ENCODE data around the gene GIMAP8. TPM values are rescaled to one million over a fixed set of nuclear protein-coding genes. Genes with fewer than 3 reads are reported as not detected.

GIMAP8 gene
- total and polyA plus RNA-seq, 11 donors: 11.3 to 36.0 (median 14.9) TPM

DNA sequence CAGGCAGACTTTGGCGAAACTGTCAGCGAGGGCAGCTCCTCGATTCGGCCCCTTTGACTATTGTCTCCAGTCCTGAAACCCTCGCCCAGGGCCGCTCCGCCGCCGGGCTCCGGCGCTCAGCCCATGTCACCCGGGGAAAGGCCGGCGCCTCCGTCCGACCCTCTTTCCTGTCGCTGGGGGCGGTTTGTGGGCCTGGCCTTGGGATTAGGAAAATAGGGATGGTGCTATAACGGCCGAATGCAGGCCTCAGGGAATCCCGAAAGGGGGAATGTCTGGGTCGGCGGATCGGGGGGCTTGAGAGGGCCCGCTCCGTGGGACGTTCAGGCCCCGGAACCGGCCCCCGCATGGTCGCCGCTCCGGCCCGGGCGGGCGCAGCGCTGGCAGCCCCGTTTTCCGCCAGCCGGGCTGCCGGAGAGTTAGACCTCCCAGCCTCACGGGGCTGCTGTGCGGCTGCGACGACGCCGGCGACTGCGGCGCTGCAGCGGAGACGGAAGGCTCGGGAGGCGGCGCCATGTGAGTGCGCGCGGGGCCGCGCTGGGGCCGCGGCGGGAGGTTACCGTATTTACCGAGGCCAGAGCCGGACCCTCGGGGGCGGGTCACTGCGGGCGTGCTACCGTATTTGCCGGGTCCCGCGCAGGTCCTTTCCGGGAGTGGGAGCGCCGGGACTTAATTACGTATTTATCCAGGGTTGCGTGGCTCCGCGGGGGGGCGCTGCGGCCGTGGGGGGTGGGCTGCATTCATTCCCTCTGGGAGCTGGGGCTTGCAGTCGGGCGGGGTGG is 45.4 kb upstream of the GIMAP8 start:
- intact Hi-C loops (cut with DNase I): loop anchor here in 8 of 10 donors (1.0 to 10.0 kb wide), 6 partner anchors 33 to 530 kb away; partner anchors contain the start of genes REPIN1 (in 6 of the 8) and ATP6V0E2 (in 1 of the 8)
- H3K27ac ChIP-seq: peak overlapping the region; percentile 86 to 98 (median 96)
- 1 to 7% (median 1%) methylated on average over 23 to 86 of the region's 86 CpGs for WGBS, 4 donors

DNA sequence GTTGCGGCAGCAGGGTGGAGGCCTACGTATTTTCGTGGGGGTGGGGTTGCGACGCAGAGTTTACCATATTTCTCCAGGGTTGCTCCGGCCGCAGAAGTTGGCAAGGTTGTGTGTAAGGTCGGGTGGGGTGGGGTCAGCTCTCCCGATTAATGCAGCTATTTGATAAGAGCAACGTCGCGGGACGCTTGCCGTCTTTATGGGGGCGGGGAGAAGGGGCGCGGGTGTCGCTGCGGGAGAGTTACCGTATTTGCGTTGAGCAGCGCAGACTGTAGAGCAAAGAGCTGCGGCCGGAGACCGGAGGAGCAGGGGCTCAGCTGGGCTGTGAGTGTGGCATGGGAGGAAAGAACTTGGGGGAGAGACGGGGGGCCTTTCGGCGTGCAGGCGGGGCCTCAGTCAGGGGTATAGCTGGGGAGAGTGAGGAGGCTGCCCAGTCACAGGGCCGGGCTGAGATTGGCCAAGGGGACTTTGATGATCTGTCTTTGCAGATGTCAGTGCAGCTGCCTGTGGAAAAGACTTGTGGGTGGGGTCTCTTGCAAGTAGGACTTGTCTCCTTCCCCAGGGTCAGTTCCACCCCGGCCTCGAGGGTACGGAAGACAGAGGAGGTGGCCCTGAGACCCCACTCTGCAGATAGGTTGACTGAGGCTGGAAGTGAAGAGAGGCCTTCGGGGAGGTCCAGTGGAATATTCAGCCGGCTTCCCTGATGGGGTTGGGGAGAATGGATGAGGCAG is 44.7 kb upstream of the GIMAP8 start:
- Histone ChIP-seq H3K27ac (peak overlapping the region; percentile 86 to 98 (median 96)), H3K4me1 (peaks cover 0 to 34% (median 22%) of the 10 kb centered on the region in 12 donors), H3K27me3 (no peaks in the 10 kb centered on the region), H3K4me3 (peak overlapping the region; percentile 54 to 80 (median 72)), H3K9me3 (no peaks in the 10 kb centered on the region), H3K36me3 (peaks cover 0 to 13% (median 0%) of the 10 kb centered on the region in 9 donors)
- TF ChIP-seq POLR2A (IDR thresholded peaks at IDR 0.05): no peak
- TF ChIP-seq, protein P1, sequence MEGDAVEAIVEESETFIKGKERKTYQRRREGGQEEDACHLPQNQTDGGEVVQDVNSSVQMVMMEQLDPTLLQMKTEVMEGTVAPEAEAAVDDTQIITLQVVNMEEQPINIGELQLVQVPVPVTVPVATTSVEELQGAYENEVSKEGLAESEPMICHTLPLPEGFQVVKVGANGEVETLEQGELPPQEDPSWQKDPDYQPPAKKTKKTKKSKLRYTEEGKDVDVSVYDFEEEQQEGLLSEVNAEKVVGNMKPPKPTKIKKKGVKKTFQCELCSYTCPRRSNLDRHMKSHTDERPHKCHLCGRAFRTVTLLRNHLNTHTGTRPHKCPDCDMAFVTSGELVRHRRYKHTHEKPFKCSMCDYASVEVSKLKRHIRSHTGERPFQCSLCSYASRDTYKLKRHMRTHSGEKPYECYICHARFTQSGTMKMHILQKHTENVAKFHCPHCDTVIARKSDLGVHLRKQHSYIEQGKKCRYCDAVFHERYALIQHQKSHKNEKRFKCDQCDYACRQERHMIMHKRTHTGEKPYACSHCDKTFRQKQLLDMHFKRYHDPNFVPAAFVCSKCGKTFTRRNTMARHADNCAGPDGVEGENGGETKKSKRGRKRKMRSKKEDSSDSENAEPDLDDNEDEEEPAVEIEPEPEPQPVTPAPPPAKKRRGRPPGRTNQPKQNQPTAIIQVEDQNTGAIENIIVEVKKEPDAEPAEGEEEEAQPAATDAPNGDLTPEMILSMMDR (IDR thresholded peaks at IDR 0.05): no peak
- DNase-seq (peak in 4 of 5 donors; percentile 24 to 76 (median 32)), ATAC-seq (peak; percentile 36 to 53 (median 43))
- 8 to 17% (median 11%) methylated on average over 18 to 35 of the region's 35 CpGs for WGBS, 4 donors
- intact Hi-C loops (cut with DNase I): loop anchor here in 7 of 10 donors (1.0 to 10.0 kb wide), 6 partner anchors 33 to 531 kb away; partner anchors contain the start of genes REPIN1 (in 5 of the 7) and ATP6V0E2 (in 1 of the 7)

More for the DNA sequence above, 45.4 kb upstream of the GIMAP8 start:
- H3K4me3 ChIP-seq: peak overlapping the region; percentile 54 to 80 (median 72)
- peaks cover 0 to 34% (median 22%) of the 10 kb centered on the region in 12 donors for H3K4me1 ChIP-seq
- no peaks in the 10 kb centered on the region for H3K27me3 ChIP-seq
- no peaks in the 10 kb centered on the region for H3K9me3 ChIP-seq
- H3K36me3 ChIP-seq: peaks cover 0 to 8% (median 0%) of the 10 kb centered on the region in 9 donors
- TF ChIP-seq, protein P1 (IDR thresholded peaks at IDR 0.05): peak in 7 of 12 donors; percentile 6 to 43 (median 13)
- TF ChIP-seq POLR2A (IDR thresholded peaks at IDR 0.05): peak in 1 of 2 donors; percentile 78
- peak; percentile 85 to 96 (median 94) for ATAC-seq
- DNase-seq: peak; percentile 91 to 95 (median 93)

DNA sequence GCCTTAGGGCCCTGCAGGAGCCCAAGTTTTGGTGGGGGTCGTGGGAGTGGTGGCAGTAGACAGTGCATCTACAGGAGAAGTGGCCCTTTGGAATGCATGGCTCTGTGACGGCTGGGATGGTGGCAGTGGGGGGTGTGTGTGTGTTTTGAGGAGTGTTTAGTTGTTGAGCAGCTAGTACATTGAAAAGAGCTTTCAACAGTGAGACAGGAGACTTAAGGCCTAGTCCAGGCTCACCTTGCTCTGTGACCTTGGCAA is 44.2 kb upstream of the GIMAP8 start:
- intact Hi-C loops (cut with DNase I): loop anchor here in 5 of 10 donors (5.0 to 10.0 kb wide), 4 partner anchors 34 to 531 kb away; partner anchors contain the start of genes REPIN1 (in 3 of the 5) and ATP6V0E2 (in 1 of the 5)
- peak overlapping the region in 11 of 12 donors; percentile 54 to 80 (median 73) for H3K4me3 ChIP-seq
- H3K27me3 ChIP-seq: no peaks in the 10 kb centered on the region
- 17 to 35% (median 21%) methylated on average over 2 of the region's 2 CpGs for WGBS, 4 donors
- peaks cover 0 to 34% (median 22%) of the 10 kb centered on the region in 12 donors for H3K4me1 ChIP-seq
- no peak for ATAC-seq
- no peaks in the 10 kb centered on the region for H3K9me3 ChIP-seq
- TF ChIP-seq, protein P1 (IDR thresholded peaks at IDR 0.05): no peak
- TF ChIP-seq POLR2A (IDR thresholded peaks at IDR 0.05): no peak
- peak overlapping the region; percentile 86 to 98 (median 96) for H3K27ac ChIP-seq
- H3K36me3 ChIP-seq: peaks cover 0 to 16% (median 0%) of the 10 kb centered on the region in 9 donors
- DNase-seq: no peak

Data from heart left ventricle (tissue), 16 donors.